Astrocyte of the spinal cord (primary cell): ENCODE results near the gene AK3.

ENCODE experiments used
- DNase-seq: peaks from one replicate; pipeline ENCODE4 v3.0.0; 2011; ENCODE audit warnings: low read depth, low spot score
- H3K4me3 ChIP-seq: 2 replicates; pipeline ENCODE4 v1.5.1; 2011; ENCODE audit warnings: low read depth, mild to moderate bottlenecking, low read length, moderate library complexity
- CTCF ChIP-seq: IDR thresholded peaks from 2 replicates; pipeline ENCODE4 v1.5.1; 2012; ENCODE audit warnings: low read depth, mild to moderate bottlenecking, low read length, inconsistent platforms
- in situ Hi-C: cut with HindIII; loops from 2 replicates; pipeline ENCODE4 v1.10.0; 2017; ENCODE audit warnings: low sequenced_read_pairs

The AK3 gene

GRCh38 chr9:4674783-4675182, 66.2 kb downstream of the AK3 start:
- in situ Hi-C loops, result no loop called here
- DNase-seq, result peak; percentile 86
- no peak overlapping the region for H3K4me3 ChIP-seq
- no peak for TF ChIP-seq CTCF

DNA sequence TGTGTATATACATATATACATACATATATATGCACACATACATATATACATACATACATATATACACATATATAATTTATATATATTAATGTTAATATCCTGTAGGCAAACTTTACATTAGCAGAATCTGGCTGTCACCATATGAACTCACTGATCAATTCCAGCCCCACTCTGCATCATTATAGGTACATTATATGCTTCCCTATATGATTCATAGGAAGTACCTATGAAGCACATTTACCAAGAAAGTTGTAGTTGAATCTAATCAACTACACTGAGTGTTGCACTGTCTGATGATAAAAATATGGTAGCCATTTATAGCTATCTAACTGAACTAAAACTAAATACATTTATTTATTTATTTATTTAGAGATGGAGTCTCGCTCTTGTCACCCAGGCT, 69.3 kb downstream of the AK3 start:
- no peak for DNase-seq
- TF ChIP-seq CTCF, result no peak
- H3K4me3 ChIP-seq, result no peak overlapping the region
- in situ Hi-C loops, result no loop called here

DNA sequence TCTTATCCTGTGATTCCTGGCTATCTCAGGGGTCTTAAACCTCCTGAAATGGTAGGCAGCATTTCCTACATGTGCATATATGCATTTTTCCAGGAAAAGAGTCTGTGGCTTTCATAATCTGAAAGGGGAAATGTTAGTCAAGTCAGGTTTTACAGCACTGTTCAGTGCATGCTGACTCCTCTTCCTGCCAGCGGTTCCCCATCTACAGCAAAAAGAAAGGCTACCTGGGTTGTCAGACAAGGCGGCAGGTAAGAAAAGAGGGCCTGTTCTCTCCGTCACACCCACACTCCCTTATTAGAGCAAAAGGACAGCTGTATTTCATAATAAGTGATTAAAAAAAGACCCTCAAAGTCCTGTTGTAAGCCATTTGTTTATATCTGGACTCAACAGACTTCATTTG, 70.4 kb downstream of the AK3 start:
- H3K4me3 ChIP-seq, result no peak overlapping the region
- no peak for TF ChIP-seq CTCF
- DNase-seq, result no peak
- in situ Hi-C loops, result no loop called here

DNA sequence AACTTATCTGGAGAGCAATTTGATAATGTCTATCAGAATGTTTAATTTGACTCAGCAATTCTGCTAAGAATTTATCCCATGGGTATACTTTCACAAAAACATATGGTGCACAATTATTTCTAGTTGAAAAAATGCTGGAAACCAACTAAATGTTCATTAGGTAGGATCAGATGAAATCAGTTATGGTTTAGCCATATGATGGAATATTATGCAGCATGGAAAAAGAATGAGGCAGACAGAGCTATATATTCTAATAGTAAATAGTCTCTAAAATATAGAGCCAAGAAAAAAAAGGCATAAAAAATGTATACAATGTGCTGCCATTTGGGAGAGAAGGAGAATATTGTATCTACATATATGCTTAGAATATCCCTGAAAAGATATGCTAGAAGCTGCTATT, 71.1 kb downstream of the AK3 start:
- in situ Hi-C loops, result no loop called here
- H3K4me3 ChIP-seq, result no peak overlapping the region
- no peak for DNase-seq
- no peak for TF ChIP-seq CTCF

- no peak overlapping the region for H3K4me3 ChIP-seq
- in situ Hi-C loops, result no loop called here
- no peak for TF ChIP-seq CTCF
- DNase-seq, result no peak
Observed at GRCh38 chr9:4668604-4669003, 72.4 kb downstream of the AK3 start.

DNA sequence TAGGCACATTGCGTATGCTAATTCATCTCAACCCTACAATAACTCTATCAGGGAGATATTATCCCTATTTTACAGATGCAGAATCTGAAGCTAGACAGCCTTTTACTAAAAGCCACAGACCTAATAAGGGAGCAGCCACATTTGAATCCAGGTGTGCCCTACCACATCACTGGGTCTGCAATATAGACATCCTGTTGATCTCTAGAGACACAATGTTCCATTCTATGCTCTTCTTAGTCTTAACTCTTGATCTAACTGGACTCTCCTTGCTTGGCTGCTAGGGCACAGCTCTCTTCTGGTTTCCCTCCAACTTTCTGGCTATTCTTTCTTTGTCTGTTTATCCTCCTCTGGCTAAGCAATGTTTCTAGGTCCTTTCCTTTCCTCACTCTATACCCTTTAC, 73.3 kb downstream of the AK3 start:
- in situ Hi-C loops, result no loop called here
- no peak for TF ChIP-seq CTCF
- DNase-seq, result no peak
- H3K4me3 ChIP-seq, result no peak overlapping the region
